ENCODE data around the gene CEACAM6.

CEACAM6 gene

GRCh38 chr19:41802770-41803169, 47.4 kb downstream of the CEACAM6 start:
- no peak for DNase-seq (ENCODE audit: insufficient read length)
- no peak for TF ChIP-seq POLR2A (IDR thresholded peaks at IDR 0.05; ENCODE audit: low read depth, low read length)
- no peak for TF ChIP-seq TAF1 (IDR thresholded peaks at IDR 0.05; ENCODE audit: borderline replicate concordance, low read depth, low read length)
- TF ChIP-seq POLR2AphosphoS5 (IDR thresholded peaks at IDR 0.05; ENCODE audit: low read depth, low read length) = no peak
- FAIRE-seq = no peak

GRCh38 chr19:41804336-41804735, 49.0 kb downstream of the CEACAM6 start:
- TF ChIP-seq POLR2AphosphoS5 (IDR thresholded peaks at IDR 0.05; ENCODE audit: low read depth, low read length) (no peak), TAF1 (IDR thresholded peaks at IDR 0.05; ENCODE audit: borderline replicate concordance, low read depth, low read length) (no peak), POLR2A (IDR thresholded peaks at IDR 0.05; ENCODE audit: low read depth, low read length) (no peak)
- FAIRE-seq (no peak), DNase-seq (ENCODE audit: insufficient read length) (no peak)

GRCh38 chr19:41807176-41807575, 51.8 kb downstream of the CEACAM6 start:
- no peak for FAIRE-seq
- TF ChIP-seq TAF1 (IDR thresholded peaks at IDR 0.05; ENCODE audit: borderline replicate concordance, low read depth, low read length) (no peak), POLR2A (IDR thresholded peaks at IDR 0.05; ENCODE audit: low read depth, low read length) (no peak), POLR2AphosphoS5 (IDR thresholded peaks at IDR 0.05; ENCODE audit: low read depth, low read length) (no peak)

GRCh38 chr19:41808663-41809566, 53.6 kb downstream of the CEACAM6 start:
- FAIRE-seq (no peak), DNase-seq (ENCODE audit: insufficient read length) (no peak)
- no peak for TF ChIP-seq POLR2A (IDR thresholded peaks at IDR 0.05; ENCODE audit: low read depth, low read length)
- TF ChIP-seq POLR2AphosphoS5 (IDR thresholded peaks at IDR 0.05; ENCODE audit: low read depth, low read length) = no peak
- TF ChIP-seq TAF1 (IDR thresholded peaks at IDR 0.05; ENCODE audit: borderline replicate concordance, low read depth, low read length) = no peak

More at GRCh38 chr19:41807176-41807575, 51.8 kb downstream of the CEACAM6 start:
- DNase-seq (ENCODE audit: insufficient read length) = no peak

GRCh38 chr19:41810301-41810700, 55.0 kb downstream of the CEACAM6 start:
- DNase-seq (ENCODE audit: insufficient read length) = no peak
- no peak for FAIRE-seq
- no peak for TF ChIP-seq POLR2AphosphoS5 (IDR thresholded peaks at IDR 0.05; ENCODE audit: low read depth, low read length)
- TF ChIP-seq POLR2A (IDR thresholded peaks at IDR 0.05; ENCODE audit: low read depth, low read length) = no peak
- no peak for TF ChIP-seq TAF1 (IDR thresholded peaks at IDR 0.05; ENCODE audit: borderline replicate concordance, low read depth, low read length)

- no peak for DNase-seq (ENCODE audit: insufficient read length)
Measured at GRCh38 chr19:41811036-41811435, 55.7 kb downstream of the CEACAM6 start.

GRCh38 chr19:41811981-41812380, 56.7 kb downstream of the CEACAM6 start:
- TF ChIP-seq POLR2AphosphoS5 (IDR thresholded peaks at IDR 0.05; ENCODE audit: low read depth, low read length) (no peak), POLR2A (IDR thresholded peaks at IDR 0.05; ENCODE audit: low read depth, low read length) (no peak), TAF1 (IDR thresholded peaks at IDR 0.05; ENCODE audit: borderline replicate concordance, low read depth, low read length) (no peak)
- FAIRE-seq = no peak
- no peak for DNase-seq (ENCODE audit: insufficient read length)

More at GRCh38 chr19:41811036-41811435, 55.7 kb downstream of the CEACAM6 start:
- TF ChIP-seq POLR2A (IDR thresholded peaks at IDR 0.05; ENCODE audit: low read depth, low read length) (no peak), POLR2AphosphoS5 (IDR thresholded peaks at IDR 0.05; ENCODE audit: low read depth, low read length) (no peak), TAF1 (IDR thresholded peaks at IDR 0.05; ENCODE audit: borderline replicate concordance, low read depth, low read length) (no peak)
- no peak for FAIRE-seq

- DNase-seq (ENCODE audit: insufficient read length) (no peak), FAIRE-seq (no peak)
- no peak for TF ChIP-seq POLR2A (IDR thresholded peaks at IDR 0.05; ENCODE audit: low read depth, low read length)
- TF ChIP-seq TAF1 (IDR thresholded peaks at IDR 0.05; ENCODE audit: borderline replicate concordance, low read depth, low read length) = no peak
- TF ChIP-seq POLR2AphosphoS5 (IDR thresholded peaks at IDR 0.05; ENCODE audit: low read depth, low read length) = no peak
Measured at GRCh38 chr19:41813911-41814310, 58.6 kb downstream of the CEACAM6 start.

GRCh38 chr19:41815301-41815700, 60.0 kb downstream of the CEACAM6 start:
- no peak for TF ChIP-seq POLR2AphosphoS5 (IDR thresholded peaks at IDR 0.05; ENCODE audit: low read depth, low read length)
- TF ChIP-seq TAF1 (IDR thresholded peaks at IDR 0.05; ENCODE audit: borderline replicate concordance, low read depth, low read length) = no peak
- no peak for TF ChIP-seq POLR2A (IDR thresholded peaks at IDR 0.05; ENCODE audit: low read depth, low read length)
- no peak for DNase-seq (ENCODE audit: insufficient read length)
- no peak for FAIRE-seq

GRCh38 chr19:41816761-41817160, 61.4 kb downstream of the CEACAM6 start:
- no peak for TF ChIP-seq TAF1 (IDR thresholded peaks at IDR 0.05; ENCODE audit: borderline replicate concordance, low read depth, low read length)
- TF ChIP-seq POLR2AphosphoS5 (IDR thresholded peaks at IDR 0.05; ENCODE audit: low read depth, low read length) = no peak
- TF ChIP-seq POLR2A (IDR thresholded peaks at IDR 0.05; ENCODE audit: low read depth, low read length) = no peak
- no peak for FAIRE-seq
- no peak for DNase-seq (ENCODE audit: insufficient read length)

GRCh38 chr19:41821003-41821735, 65.8 kb downstream of the CEACAM6 start:
- TF ChIP-seq POLR2AphosphoS5 (IDR thresholded peaks at IDR 0.05; ENCODE audit: low read depth, low read length) = no peak
- no peak for TF ChIP-seq POLR2A (IDR thresholded peaks at IDR 0.05; ENCODE audit: low read depth, low read length)
- TF ChIP-seq TAF1 (IDR thresholded peaks at IDR 0.05; ENCODE audit: borderline replicate concordance, low read depth, low read length) = no peak
- DNase-seq (ENCODE audit: insufficient read length) (peak; percentile 56), FAIRE-seq (peak; percentile 95)

Measured in GM12892 (cell line).